Measurements from ENCODE around the gene KRT79.

The KRT79 gene

DNA sequence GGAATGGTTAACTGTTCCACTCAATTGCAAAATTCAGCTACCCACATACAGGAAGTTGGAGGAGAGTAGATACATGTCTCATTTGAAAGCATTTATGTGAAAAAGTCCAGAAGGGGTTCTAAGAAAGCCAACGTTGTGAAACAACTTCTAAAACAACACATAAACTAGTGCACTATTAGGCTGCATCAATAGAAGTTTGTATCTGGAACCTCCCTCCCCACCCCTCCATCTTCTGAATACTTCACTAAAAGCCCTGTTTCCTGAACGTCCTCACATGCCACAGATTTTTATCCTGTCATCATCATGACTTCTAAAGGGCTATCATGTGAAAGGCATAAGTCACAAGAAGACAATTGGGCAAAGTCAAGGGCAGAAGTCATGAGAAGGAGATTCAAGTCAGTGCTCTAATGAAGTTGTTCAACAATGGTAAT, 5.5 kb downstream of the KRT79 start:
- POLR2A ChIA-PET (ENCODE audit: low non-redundant PET), result no interaction called here
- CTCF ChIA-PET, result no interaction called here
- no peak for TF ChIP-seq CTCF (conservative IDR thresholded peaks at IDR 0.05; ENCODE audit: low read depth)

GRCh38 chr12:52828156-52828555, 6.0 kb downstream of the KRT79 start:
- no peak overlapping the region for H3K27ac ChIP-seq
- CTCF ChIA-PET, result no interaction called here
- TF ChIP-seq CTCF (conservative IDR thresholded peaks at IDR 0.05; ENCODE audit: low read depth), result no peak
- DNase-seq (ENCODE audit: low spot score), result no peak
- POLR2A ChIA-PET (ENCODE audit: low non-redundant PET), result no interaction called here

More for the DNA sequence above, 5.5 kb downstream of the KRT79 start:
- H3K27ac ChIP-seq, result no peak overlapping the region
- DNase-seq (ENCODE audit: low spot score), result no peak

- TF ChIP-seq CTCF (conservative IDR thresholded peaks at IDR 0.05; ENCODE audit: low read depth), result no peak
- ChIA-PET CTCF (no interaction called here), POLR2A (ENCODE audit: low non-redundant PET) (no interaction called here)
- H3K27ac ChIP-seq, result no peak overlapping the region
- DNase-seq (ENCODE audit: low spot score), result no peak
Measured at GRCh38 chr12:52827499-52828090, 6.5 kb downstream of the KRT79 start.

- no peak for DNase-seq (ENCODE audit: low spot score)
- TF ChIP-seq CTCF (conservative IDR thresholded peaks at IDR 0.05; ENCODE audit: low read depth), result no peak
- no peak overlapping the region for H3K27ac ChIP-seq
- CTCF ChIA-PET, result no interaction called here
- POLR2A ChIA-PET (ENCODE audit: low non-redundant PET), result no interaction called here
Measured at GRCh38 chr12:52826611-52827498, 7.3 kb downstream of the KRT79 start.

DNA sequence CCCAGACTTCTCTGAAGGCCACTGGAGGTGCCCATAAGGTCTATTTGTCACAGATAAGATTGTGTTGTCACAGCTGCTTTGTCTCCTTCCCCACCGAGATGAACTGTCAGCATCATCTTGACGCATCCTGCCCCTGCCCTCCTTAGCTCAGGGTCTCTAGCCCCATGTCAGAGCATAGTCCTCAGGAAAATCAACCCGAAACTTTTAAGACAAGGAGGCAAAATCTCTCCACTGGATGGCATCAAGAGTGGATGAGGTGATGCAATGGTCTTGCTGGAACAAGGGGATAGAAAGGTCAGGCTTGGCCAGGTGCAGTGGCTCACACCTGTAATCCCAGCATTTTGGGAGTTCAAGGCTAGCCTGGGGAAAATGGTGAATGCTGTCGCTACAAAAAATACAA, 8.2 kb downstream of the KRT79 start:
- no peak for DNase-seq (ENCODE audit: low spot score)
- ChIA-PET POLR2A (ENCODE audit: low non-redundant PET) (no interaction called here), CTCF (no interaction called here)
- H3K27ac ChIP-seq, result no peak overlapping the region
- no peak for TF ChIP-seq CTCF (conservative IDR thresholded peaks at IDR 0.05; ENCODE audit: low read depth)

DNA sequence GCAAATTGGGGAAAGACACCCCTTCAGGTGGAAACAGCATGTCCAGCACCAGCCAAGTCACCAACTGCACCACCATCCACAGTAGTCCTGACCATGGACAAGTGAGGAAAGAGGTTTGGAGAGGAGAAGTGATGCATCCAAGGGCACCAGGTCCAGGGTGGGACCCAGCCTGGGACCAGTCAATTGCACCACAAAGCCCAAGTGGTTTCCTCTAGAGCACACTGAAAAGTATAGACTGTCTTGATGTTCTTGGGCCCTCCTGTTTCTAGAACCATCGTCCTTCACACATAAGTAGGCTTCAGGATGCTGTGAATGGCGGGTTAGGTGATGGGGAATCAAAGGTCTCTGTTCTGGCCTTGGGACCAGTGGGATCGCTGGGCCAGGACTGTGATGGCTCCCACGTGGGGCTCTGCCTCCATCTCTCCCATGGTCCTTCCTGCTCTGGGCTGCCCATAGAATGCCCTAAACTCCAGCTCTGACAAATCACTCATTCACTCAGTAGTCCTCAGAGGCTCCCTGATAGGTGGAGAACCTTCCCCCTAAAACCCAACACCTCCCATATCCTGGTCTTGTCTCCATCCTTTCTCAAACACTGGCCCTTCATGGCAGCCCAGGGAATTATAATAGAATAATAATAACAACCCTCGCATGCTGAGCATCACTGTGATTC, 9.2 kb downstream of the KRT79 start:
- H3K27ac ChIP-seq, result no peak overlapping the region
- ChIA-PET CTCF (no interaction called here), POLR2A (ENCODE audit: low non-redundant PET) (no interaction called here)
- no peak for DNase-seq (ENCODE audit: low spot score)
- TF ChIP-seq CTCF (conservative IDR thresholded peaks at IDR 0.05; ENCODE audit: low read depth), result no peak
